OCI-LY3 (cell line): ENCODE results near the gene LRFN4.

Experiments
- H2AFZ ChIP-seq: fragments of 200-600, 300-600 bp; shearing (Covaris generic); 2 replicates; pipeline ENCODE4 v1.6.0; 2014; ENCODE audit warnings: antibody characterized with exemption, low read depth, low read length
- H3K27ac ChIP-seq: fragments of 200-600, 300-600 bp; sonication (generic); 2 replicates; pipeline ENCODE4 v1.5.1; 2014; ENCODE audit warnings: mild to moderate bottlenecking, low read length, moderate library complexity, mixed read lengths
- H3K27me3 ChIP-seq: fragments of 200-600, 300-600 bp; sonication (generic); 2 replicates; pipeline ENCODE4 v1.6.1; 2014; ENCODE audit warnings: low read depth, low read length, mixed read lengths
- H3K36me3 ChIP-seq: fragments of 200-600, 300-600 bp; sonication (generic); replicated peaks from 2 replicates; pipeline ENCODE3; 2014; ENCODE audit warnings: low read depth, low read length, mixed read lengths
- H3K4me1 ChIP-seq: fragments of 300-600, 200-600 bp; sonication (generic); 2 replicates; pipeline ENCODE4 v1.6.1; 2014; ENCODE audit warnings: low read length, mixed read lengths
- H3K4me2 ChIP-seq: fragments of 200-600, 300-600 bp; sonication (generic); 2 replicates; pipeline ENCODE4 v1.6.1; 2014; ENCODE audit warnings: low read length, mixed read lengths
- H3K4me3 ChIP-seq: fragments of 300-600, 200-600 bp; sonication (generic); 2 replicates; pipeline ENCODE4 v1.5.1; 2014; ENCODE audit warnings: antibody characterized with exemption, mild to moderate bottlenecking, low read length, moderate library complexity
- H3K79me2 ChIP-seq: fragments of 300-600, 200-600 bp; shearing (Covaris generic); 2 replicates; pipeline ENCODE4 v1.6.1; 2014; ENCODE audit warnings: mild to moderate bottlenecking, low read length, mixed read lengths
- H3K9ac ChIP-seq: fragments of 300-600, 200-600 bp; shearing (Covaris generic); 2 replicates; pipeline ENCODE4 v1.6.0; 2014; ENCODE audit warnings: mild to moderate bottlenecking, low read length, moderate library complexity
- H3K9me3 ChIP-seq: fragments of 200-600, 300-600 bp; shearing (Covaris generic); 2 replicates; pipeline ENCODE4 v1.6.1; 2014; ENCODE audit warnings: low read length, mixed read lengths; ENCODE audit not compliant: insufficient read depth
- H4K20me1 ChIP-seq: fragments of 200-600, 300-600 bp; sonication (generic); 2 replicates; pipeline ENCODE4 v1.6.1; 2016; ENCODE audit warnings: low read length, mixed read lengths; ENCODE audit not compliant: insufficient read depth
- CTCF ChIP-seq: fragments of 200-600, 300-600 bp; sonication (generic); IDR thresholded peaks from 2 replicates; pipeline ENCODE4 v1.5.1; 2014; ENCODE audit warnings: antibody characterized with exemption, low read length, low read depth
- EZH2phosphoT487 ChIP-seq: fragments of 200-600 bp; shearing (Covaris generic); IDR thresholded peaks from 2 replicates; pipeline ENCODE4 v1.6.1; 2018; ENCODE audit warnings: antibody characterized with exemption, mixed run types, low read depth

LRFN4 gene

GRCh38 chr11:66868082-66868725, 11.3 kb downstream of the LRFN4 start:
- Histone ChIP-seq H3K27ac (no peak overlapping the region), H3K4me3 (peak overlapping the region; percentile 70), H3K9ac (peak overlapping the region; percentile 50), H3K9me3 (no peaks in the 10 kb centered on the region), H4K20me1 (no peaks in the 10 kb centered on the region), H3K27me3 (no peaks in the 10 kb centered on the region), H3K36me3 (no peaks in the 10 kb centered on the region), H2AFZ (peak overlapping the region; percentile 92), H3K79me2 (no peaks in the 10 kb centered on the region), H3K4me1 (peaks cover 22% of the 10 kb centered on the region), H3K4me2 (peak overlapping the region; percentile 87)
- TF ChIP-seq CTCF (no peak), EZH2phosphoT487 (no peak)

GRCh38 chr11:66868726-66869566, 12.1 kb downstream of the LRFN4 start:
- H3K4me2 ChIP-seq = peak overlapping the region; percentile 87
- H3K9ac ChIP-seq = peak overlapping the region; percentile 50
- H4K20me1 ChIP-seq = no peaks in the 10 kb centered on the region
- no peak overlapping the region for H3K27ac ChIP-seq
- peak overlapping the region; percentile 92 for H2AFZ ChIP-seq
- no peaks in the 10 kb centered on the region for H3K27me3 ChIP-seq
- H3K4me3 ChIP-seq = peak overlapping the region; percentile 70
- no peaks in the 10 kb centered on the region for H3K9me3 ChIP-seq
- no peaks in the 10 kb centered on the region for H3K79me2 ChIP-seq
- no peak for TF ChIP-seq EZH2phosphoT487
- peak; percentile 76 for TF ChIP-seq CTCF
- H3K36me3 ChIP-seq = no peaks in the 10 kb centered on the region
- peaks cover 22% of the 10 kb centered on the region for H3K4me1 ChIP-seq

GRCh38 chr11:66869567-66869870, 12.7 kb downstream of the LRFN4 start:
- 0 out of 2 replicates have a peak overlapping the region, but pooled peaks have one; percentile 87 for H3K4me2 ChIP-seq

More at GRCh38 chr11:66869567-66869870, 12.7 kb downstream of the LRFN4 start:
- Histone ChIP-seq H3K9ac (no peak overlapping the region), H3K36me3 (no peaks in the 10 kb centered on the region), H3K4me3 (no peak overlapping the region), H3K27ac (no peak overlapping the region), H3K79me2 (no peaks in the 10 kb centered on the region), H2AFZ (no peak overlapping the region), H3K4me1 (peaks cover 18% of the 10 kb centered on the region), H3K9me3 (no peaks in the 10 kb centered on the region), H4K20me1 (no peaks in the 10 kb centered on the region), H3K27me3 (no peaks in the 10 kb centered on the region)
- no peak for TF ChIP-seq CTCF
